Measurements from ENCODE around the gene HSPA12B. TPM values are rescaled to one million over a fixed set of nuclear protein-coding genes. Genes with fewer than 3 reads are reported as not detected.

Gene HSPA12B
- total RNA-seq, 1 experiment from 2014 or later: 0.21 TPM

- ChIA-PET CTCF (no interaction called here), POLR2A (no interaction called here)
- Histone ChIP-seq H3K4me1 (ENCODE audit: control insufficient read depth, insufficient read depth, low read length) (no peaks in the 10 kb centered on the region), H3K9me3 (ENCODE audit: control insufficient read depth, insufficient read depth, low read depth, low read length) (no peaks in the 10 kb centered on the region), H3K36me3 (ENCODE audit: control insufficient read depth, insufficient read depth, low read length) (no peaks in the 10 kb centered on the region), H3K4me3 (ENCODE audit: low read depth in 2 of 2, low read length in 2 of 2) (no peak overlapping the region), H3K27ac (ENCODE audit: low read length) (no peak overlapping the region), H3K27me3 (ENCODE audit: control insufficient read depth, insufficient read depth, low read length) (0 out of 2 replicates have a peak, but pooled peaks cover 2% of the 10 kb centered on the region)
- DNase-seq (ENCODE audit: low read depth, low spot score) (no peak), ATAC-seq (no peak)
- in situ Hi-C loops (cut with HindIII; ENCODE audit: low pct_unique_long_range_greater_than_20kb, low sequenced_read_pairs) (no loop called here), intact Hi-C loops (cut with micrococcal nuclease; ENCODE audit: unreplicated experiment) (no loop called here)
- no TSS peak for BruUV-seq (replicated peaks)
- TF ChIP-seq POLR2AphosphoS5 (IDR thresholded peaks at IDR 0.05; ENCODE audit: low read depth, low read length) (no peak), CTCF (IDR thresholded peaks at IDR 0.05) (no peak), SIN3A (IDR thresholded peaks at IDR 0.05; ENCODE audit: borderline replicate concordance, insufficient read depth, low read depth, low read length) (no peak), REST (IDR thresholded peaks at IDR 0.05; ENCODE audit: insufficient read depth in 1 of 2, low read depth in 2 of 2, low read length in 1 of 2) (no peak), TCF7L2 (IDR thresholded peaks at IDR 0.05; ENCODE audit: low read depth, low read length) (no peak)
These were observed 12.4 kb upstream of the HSPA12B start for GRCh38 chr20:3720068-3720467.

GRCh38 chr20:3720626-3721025 lies 11.9 kb upstream of the HSPA12B start:
- Histone ChIP-seq H3K4me3 (ENCODE audit: low read depth in 2 of 2, low read length in 2 of 2) (no peak overlapping the region), H3K27me3 (ENCODE audit: control insufficient read depth, insufficient read depth, low read length) (0 out of 2 replicates have a peak, but pooled peaks cover 3% of the 10 kb centered on the region), H3K27ac (ENCODE audit: low read length) (no peak overlapping the region), H3K36me3 (ENCODE audit: control insufficient read depth, insufficient read depth, low read length) (no peaks in the 10 kb centered on the region), H3K9me3 (ENCODE audit: control insufficient read depth, insufficient read depth, low read depth, low read length) (no peaks in the 10 kb centered on the region), H3K4me1 (ENCODE audit: control insufficient read depth, insufficient read depth, low read length) (no peaks in the 10 kb centered on the region)
- DNase-seq (ENCODE audit: low read depth, low spot score) (no peak), ATAC-seq (no peak)
- POLR2A ChIA-PET: no interaction called here
- BruUV-seq (replicated peaks): no TSS peak
- intact Hi-C loops (cut with micrococcal nuclease; ENCODE audit: unreplicated experiment): no loop called here
- TF ChIP-seq SIN3A (IDR thresholded peaks at IDR 0.05; ENCODE audit: borderline replicate concordance, insufficient read depth, low read depth, low read length): no peak
- no peak for TF ChIP-seq REST (IDR thresholded peaks at IDR 0.05; ENCODE audit: insufficient read depth in 1 of 2, low read depth in 2 of 2, low read length in 1 of 2)
- TF ChIP-seq TCF7L2 (IDR thresholded peaks at IDR 0.05; ENCODE audit: low read depth, low read length): no peak
- no peak for TF ChIP-seq POLR2AphosphoS5 (IDR thresholded peaks at IDR 0.05; ENCODE audit: low read depth, low read length)
- TF ChIP-seq CTCF (IDR thresholded peaks at IDR 0.05): no peak
- in situ Hi-C loops (cut with HindIII; ENCODE audit: low pct_unique_long_range_greater_than_20kb, low sequenced_read_pairs): no loop called here
- CTCF ChIA-PET: interaction anchor here (0.6 kb wide), 1 partner anchor 111 kb away, joined by 4 read pairs; no protein-coding TSS in a partner anchor
